Duodenal mucosa (tissue), 2 donors: Measurements from ENCODE around the gene MCTP1.

Experiments
- H3K27ac ChIP-seq: one replicate; pipeline ENCODE4 v1.7.0; 2013; ENCODE audit warnings: low read depth, low read length
- H3K27me3 ChIP-seq, 2 donors: one replicate each; pipeline ENCODE4 v1.7.0; 2013; ENCODE audit warnings: low read length in 2 of 2, control low read depth in 1 of 2; ENCODE audit not compliant: insufficient read depth in 2 of 2, control insufficient read depth in 1 of 2
- H3K36me3 ChIP-seq, 2 donors: one replicate each; pipeline ENCODE4 v1.7.0; 2013; ENCODE audit warnings: low read length in 2 of 2, control low read depth in 1 of 2; ENCODE audit not compliant: insufficient read depth in 2 of 2, control insufficient read depth in 1 of 2
- H3K4me1 ChIP-seq, 2 donors: one replicate each; pipeline ENCODE4 v1.7.0; 2013; ENCODE audit warnings: low read length in 2 of 2, control low read depth in 1 of 2; ENCODE audit not compliant: insufficient read depth in 2 of 2, control insufficient read depth in 1 of 2
- H3K4me3 ChIP-seq, 2 donors: one replicate each; pipeline ENCODE4 v1.7.0; 2013; ENCODE audit warnings: low read length in 2 of 2, low read depth in 1 of 2
- H3K9ac ChIP-seq, 2 donors: one replicate each; pipeline ENCODE4 v1.7.0; 2013; ENCODE audit warnings: low read length in 2 of 2, low read depth in 1 of 2
- H3K9me3 ChIP-seq, 2 donors: one replicate each; pipeline ENCODE4 v1.7.0; 2013; ENCODE audit warnings: low read length in 2 of 2, control low read depth in 1 of 2; ENCODE audit not compliant: control insufficient read depth in 1 of 2

MCTP1 gene

GRCh38 chr5:95194856-95195255, 90.0 kb downstream of the MCTP1 start:
- Histone ChIP-seq H3K9ac (no peak overlapping the region), H3K36me3 (no peaks in the 10 kb centered on the region), H3K27ac (no peak overlapping the region), H3K4me3 (no peak overlapping the region), H3K4me1 (no peaks in the 10 kb centered on the region), H3K9me3 (no peaks in the 10 kb centered on the region), H3K27me3 (no peaks in the 10 kb centered on the region)

DNA sequence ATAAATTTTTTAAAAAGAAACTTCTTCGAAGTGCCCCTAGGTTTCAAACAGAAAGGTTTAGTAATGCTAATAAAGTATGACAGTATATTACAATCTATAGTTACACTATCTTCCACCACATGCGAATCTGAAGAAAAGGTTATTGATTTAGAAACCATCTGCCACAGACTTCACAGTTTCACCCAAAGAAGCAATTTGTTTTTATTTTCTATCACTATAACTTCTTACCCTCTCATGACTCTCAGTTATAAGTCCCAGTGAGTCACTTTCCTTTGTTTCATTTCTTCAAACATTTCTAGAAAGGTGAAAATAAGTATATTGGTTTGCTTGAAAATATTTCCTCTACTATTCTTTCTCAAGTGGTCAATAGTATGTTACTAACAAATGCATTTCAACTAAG, 93.6 kb downstream of the MCTP1 start:
- Histone ChIP-seq H3K9ac (no peak overlapping the region), H3K27ac (no peak overlapping the region), H3K4me3 (no peak overlapping the region), H3K36me3 (no peaks in the 10 kb centered on the region), H3K27me3 (no peaks in the 10 kb centered on the region), H3K9me3 (no peaks in the 10 kb centered on the region), H3K4me1 (no peaks in the 10 kb centered on the region)

DNA sequence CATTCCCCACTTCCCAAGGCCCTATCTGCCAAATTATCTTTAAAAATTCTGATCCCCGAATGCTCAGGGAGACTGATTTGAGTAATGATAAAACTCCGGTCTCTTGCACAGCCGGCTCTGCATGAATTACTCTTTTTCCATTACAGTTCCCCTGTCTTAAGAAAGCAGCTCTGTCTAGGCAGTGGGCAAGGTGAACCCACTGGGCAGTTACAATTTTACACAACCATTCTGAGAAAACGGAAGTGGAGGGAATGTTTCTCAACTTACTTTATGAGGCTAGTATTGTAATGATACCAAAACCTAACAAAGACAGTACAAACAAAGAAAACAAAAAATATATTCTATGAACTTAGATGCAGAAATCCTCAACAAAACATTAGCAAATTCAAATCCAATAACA, 100.0 kb downstream of the MCTP1 start:
- no peaks in the 10 kb centered on the region for H3K27me3 ChIP-seq
- no peaks in the 10 kb centered on the region for H3K4me1 ChIP-seq
- no peak overlapping the region for H3K9ac ChIP-seq
- H3K27ac ChIP-seq: no peak overlapping the region
- H3K9me3 ChIP-seq: no peaks in the 10 kb centered on the region
- H3K36me3 ChIP-seq: no peaks in the 10 kb centered on the region
- H3K4me3 ChIP-seq: no peak overlapping the region

GRCh38 chr5:95181644-95182043, 103.2 kb downstream of the MCTP1 start:
- no peak overlapping the region for H3K27ac ChIP-seq
- no peak overlapping the region for H3K9ac ChIP-seq
- no peaks in the 10 kb centered on the region for H3K4me1 ChIP-seq
- no peaks in the 10 kb centered on the region for H3K27me3 ChIP-seq
- H3K36me3 ChIP-seq: no peaks in the 10 kb centered on the region
- no peaks in the 10 kb centered on the region for H3K9me3 ChIP-seq
- no peak overlapping the region for H3K4me3 ChIP-seq

DNA sequence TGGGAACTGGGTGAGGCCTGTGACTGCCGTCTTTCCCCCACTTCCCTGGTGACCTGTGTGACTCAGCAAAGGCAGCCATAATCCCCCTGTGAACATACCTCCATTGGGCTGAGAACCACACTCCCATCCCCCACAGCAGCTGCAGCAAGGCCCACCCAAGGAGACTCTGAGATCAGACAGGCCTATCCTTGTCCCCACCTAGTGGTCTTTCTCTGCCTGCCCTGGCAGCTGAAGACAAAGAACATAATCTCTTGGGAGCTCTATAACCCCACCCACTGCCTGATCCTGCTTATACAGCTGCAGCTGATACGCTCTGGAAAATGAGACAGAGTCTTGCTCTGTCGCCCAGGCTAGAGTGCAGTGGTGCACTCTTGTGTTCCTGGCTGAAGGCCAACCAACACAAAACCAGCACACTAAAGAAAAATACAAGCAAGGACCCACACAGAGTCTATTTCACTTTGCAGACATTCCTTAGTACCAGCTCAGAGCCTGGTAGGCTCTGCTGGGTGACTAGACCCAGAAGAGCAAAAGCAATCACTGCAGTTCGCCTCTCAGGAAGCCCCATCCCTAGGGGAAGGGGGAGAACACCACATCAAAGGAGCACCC, 106.7 kb downstream of the MCTP1 start:
- H3K9me3 ChIP-seq: no peaks in the 10 kb centered on the region
- no peaks in the 10 kb centered on the region for H3K36me3 ChIP-seq
- H3K4me3 ChIP-seq: no peak overlapping the region
- no peaks in the 10 kb centered on the region for H3K4me1 ChIP-seq
- no peak overlapping the region for H3K9ac ChIP-seq
- no peaks in the 10 kb centered on the region for H3K27me3 ChIP-seq
- H3K27ac ChIP-seq: no peak overlapping the region

DNA sequence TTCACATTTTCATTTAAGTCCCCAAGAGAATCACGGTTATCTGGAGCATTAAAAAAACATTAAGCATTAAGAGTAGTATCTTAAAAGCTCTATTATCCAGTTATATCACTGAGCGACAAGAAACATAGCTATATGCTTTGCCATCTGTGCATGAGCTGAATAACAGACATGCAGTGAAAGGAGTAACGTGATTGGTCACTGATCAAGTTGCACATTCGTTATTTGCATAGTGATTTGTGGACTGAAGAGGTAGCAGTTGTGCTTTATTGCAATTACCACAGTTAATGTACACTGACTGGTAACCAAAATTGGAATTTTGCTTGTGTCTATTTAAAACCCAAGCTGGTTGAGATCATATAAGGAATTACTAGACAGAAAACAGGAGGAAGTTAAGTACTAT, 107.4 kb downstream of the MCTP1 start:
- H3K36me3 ChIP-seq: no peaks in the 10 kb centered on the region
- H3K27ac ChIP-seq: no peak overlapping the region
- H3K4me1 ChIP-seq: no peaks in the 10 kb centered on the region
- H3K9ac ChIP-seq: no peak overlapping the region
- no peaks in the 10 kb centered on the region for H3K9me3 ChIP-seq
- no peaks in the 10 kb centered on the region for H3K27me3 ChIP-seq
- H3K4me3 ChIP-seq: no peak overlapping the region

DNA sequence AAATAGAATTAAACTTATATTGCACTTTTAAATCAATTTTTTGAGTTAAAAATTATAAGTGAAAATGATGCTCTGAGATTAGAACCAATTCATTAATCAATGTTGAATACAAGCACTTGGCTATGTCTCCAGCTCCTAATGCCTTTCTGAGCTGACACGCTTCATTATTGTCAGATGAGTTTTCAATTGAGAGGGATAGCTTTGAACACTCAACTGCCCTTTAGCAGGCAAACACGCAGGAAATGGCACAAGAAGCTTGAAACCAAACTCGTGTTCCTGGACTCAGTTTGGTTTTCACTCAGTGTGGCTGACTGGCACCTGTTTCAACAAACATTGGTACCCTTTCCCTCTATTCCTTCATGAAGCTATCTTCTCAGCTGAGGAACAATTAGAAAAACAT, 109.8 kb downstream of the MCTP1 start:
- H3K4me3 ChIP-seq: no peak overlapping the region
- no peaks in the 10 kb centered on the region for H3K36me3 ChIP-seq
- no peaks in the 10 kb centered on the region for H3K9me3 ChIP-seq
- no peak overlapping the region for H3K27ac ChIP-seq
- H3K4me1 ChIP-seq: no peaks in the 10 kb centered on the region
- H3K9ac ChIP-seq: no peak overlapping the region
- H3K27me3 ChIP-seq: no peaks in the 10 kb centered on the region

- no peak overlapping the region for H3K9ac ChIP-seq
- H3K9me3 ChIP-seq: no peaks in the 10 kb centered on the region
Measured at GRCh38 chr5:95172659-95173058, 112.2 kb downstream of the MCTP1 start.

DNA sequence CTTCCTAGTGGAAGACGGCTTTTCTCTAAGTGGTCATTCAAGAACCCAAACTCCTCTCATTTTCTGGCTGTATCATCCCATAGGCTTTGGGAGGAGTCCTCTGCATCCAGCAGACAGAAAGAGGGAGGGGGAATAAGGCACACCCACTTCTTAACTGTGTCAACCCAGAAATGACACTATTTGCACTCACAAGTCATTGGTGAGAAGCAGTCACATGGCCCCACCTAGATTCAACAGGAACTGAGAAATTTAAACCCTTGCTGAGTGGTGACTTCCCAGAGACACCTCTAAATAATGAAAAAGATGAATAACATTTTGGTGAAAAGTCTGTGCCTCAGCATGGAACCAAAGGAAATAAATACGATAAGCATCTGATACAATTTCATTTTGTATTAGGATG, 120.0 kb downstream of the MCTP1 start:
- H3K27ac ChIP-seq: no peak overlapping the region
- no peak overlapping the region for H3K9ac ChIP-seq
- H3K9me3 ChIP-seq: no peaks in the 10 kb centered on the region
- no peak overlapping the region for H3K4me3 ChIP-seq
- H3K27me3 ChIP-seq: no peaks in the 10 kb centered on the region
- H3K4me1 ChIP-seq: no peaks in the 10 kb centered on the region
- no peaks in the 10 kb centered on the region for H3K36me3 ChIP-seq

More at GRCh38 chr5:95172659-95173058, 112.2 kb downstream of the MCTP1 start:
- H3K4me3 ChIP-seq: no peak overlapping the region
- no peaks in the 10 kb centered on the region for H3K4me1 ChIP-seq
- H3K27ac ChIP-seq: no peak overlapping the region
- H3K36me3 ChIP-seq: no peaks in the 10 kb centered on the region
- no peaks in the 10 kb centered on the region for H3K27me3 ChIP-seq

DNA sequence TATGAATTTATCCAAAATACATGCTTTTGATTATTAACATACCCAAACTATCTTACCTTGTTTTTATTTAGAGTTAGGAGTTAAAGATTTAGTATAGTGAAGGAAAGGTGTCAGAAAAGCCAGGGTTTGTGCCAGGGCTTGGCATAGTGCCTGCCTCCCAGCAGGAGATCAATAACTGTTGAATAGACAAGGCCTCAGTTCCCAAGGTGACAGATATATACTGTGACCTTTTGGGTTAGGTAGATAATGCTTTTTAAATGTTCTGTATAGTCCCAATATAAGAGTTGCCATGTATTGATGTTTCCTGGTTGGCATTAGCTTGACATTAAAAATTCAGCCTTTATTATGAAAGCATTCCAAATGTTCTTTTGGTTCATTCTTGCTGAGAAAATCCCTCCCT, 121.8 kb downstream of the MCTP1 start:
- H3K36me3 ChIP-seq: no peaks in the 10 kb centered on the region
- no peaks in the 10 kb centered on the region for H3K9me3 ChIP-seq
- no peak overlapping the region for H3K4me3 ChIP-seq
- H3K4me1 ChIP-seq: no peaks in the 10 kb centered on the region
- H3K27me3 ChIP-seq: no peaks in the 10 kb centered on the region
- no peak overlapping the region for H3K27ac ChIP-seq
- H3K9ac ChIP-seq: no peak overlapping the region
